Esophagus squamous epithelium (tissue), 4 donors: ENCODE results near the gene SLC11A2.

Experiments used
- POLR2A ChIP-seq, 4 donors: fragments of 450-650 bp; IDR thresholded peaks; one replicate each; pipeline ENCODE4 v1.6.1; 2017; ENCODE audit warnings: antibody characterized with exemption in 4 of 4, mild to moderate bottlenecking in 4 of 4, moderate library complexity in 3 of 4
- TF ChIP-seq, protein P1 (sequence below), 6 experiments: fragments of 450-650 bp in 4 of 6; fragments of 200-600 bp in 2 of 6; sonication (generic) in 2 of 6; IDR thresholded peaks; one replicate each; pipeline ENCODE4 v1.5.1; 2016 to 2019; ENCODE audit warnings: antibody characterized with exemption in 6 of 6, mild to moderate bottlenecking in 4 of 6, moderate library complexity in 4 of 6

- TF ChIP-seq POLR2A (IDR thresholded peaks at IDR 0.05), result no peak
- TF ChIP-seq, protein P1, sequence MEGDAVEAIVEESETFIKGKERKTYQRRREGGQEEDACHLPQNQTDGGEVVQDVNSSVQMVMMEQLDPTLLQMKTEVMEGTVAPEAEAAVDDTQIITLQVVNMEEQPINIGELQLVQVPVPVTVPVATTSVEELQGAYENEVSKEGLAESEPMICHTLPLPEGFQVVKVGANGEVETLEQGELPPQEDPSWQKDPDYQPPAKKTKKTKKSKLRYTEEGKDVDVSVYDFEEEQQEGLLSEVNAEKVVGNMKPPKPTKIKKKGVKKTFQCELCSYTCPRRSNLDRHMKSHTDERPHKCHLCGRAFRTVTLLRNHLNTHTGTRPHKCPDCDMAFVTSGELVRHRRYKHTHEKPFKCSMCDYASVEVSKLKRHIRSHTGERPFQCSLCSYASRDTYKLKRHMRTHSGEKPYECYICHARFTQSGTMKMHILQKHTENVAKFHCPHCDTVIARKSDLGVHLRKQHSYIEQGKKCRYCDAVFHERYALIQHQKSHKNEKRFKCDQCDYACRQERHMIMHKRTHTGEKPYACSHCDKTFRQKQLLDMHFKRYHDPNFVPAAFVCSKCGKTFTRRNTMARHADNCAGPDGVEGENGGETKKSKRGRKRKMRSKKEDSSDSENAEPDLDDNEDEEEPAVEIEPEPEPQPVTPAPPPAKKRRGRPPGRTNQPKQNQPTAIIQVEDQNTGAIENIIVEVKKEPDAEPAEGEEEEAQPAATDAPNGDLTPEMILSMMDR (IDR thresholded peaks at IDR 0.05), result no peak
These were observed 7.2 kb downstream of the SLC11A2 start for GRCh38 chr12:51018956-51019355.
